HG03439 (cell line): Measurements from ENCODE around the gene LRFN2.

Experiments used
- ATAC-seq: cut with Tn5 transposase; IDR thresholded peaks from one replicate; pipeline ENCODE4 v1.9.1; 2021; ENCODE audit warnings: mild to moderate bottlenecking, moderate library complexity; ENCODE audit not compliant: unreplicated experiment

Gene LRFN2

DNA sequence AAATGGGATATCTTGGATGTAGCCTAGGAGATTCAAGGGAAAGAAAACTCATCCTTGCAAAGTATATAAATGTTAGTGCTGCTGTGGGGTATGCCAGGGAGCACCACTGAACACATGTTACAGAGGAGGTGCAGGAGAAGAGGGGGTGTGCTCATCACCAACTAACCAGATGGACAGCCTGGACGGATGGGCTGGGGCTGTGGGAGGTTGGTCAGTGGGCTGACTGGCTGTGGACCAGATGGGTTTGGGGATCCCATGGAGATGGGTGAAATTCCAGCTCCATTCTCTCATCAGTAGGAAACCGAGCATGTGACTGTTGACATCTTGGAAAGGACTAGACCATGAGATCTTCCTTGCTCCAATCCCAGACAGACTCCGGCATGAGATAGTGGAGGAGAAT lies 201.0 kb downstream of the LRFN2 start:
- ATAC-seq = no peak

DNA sequence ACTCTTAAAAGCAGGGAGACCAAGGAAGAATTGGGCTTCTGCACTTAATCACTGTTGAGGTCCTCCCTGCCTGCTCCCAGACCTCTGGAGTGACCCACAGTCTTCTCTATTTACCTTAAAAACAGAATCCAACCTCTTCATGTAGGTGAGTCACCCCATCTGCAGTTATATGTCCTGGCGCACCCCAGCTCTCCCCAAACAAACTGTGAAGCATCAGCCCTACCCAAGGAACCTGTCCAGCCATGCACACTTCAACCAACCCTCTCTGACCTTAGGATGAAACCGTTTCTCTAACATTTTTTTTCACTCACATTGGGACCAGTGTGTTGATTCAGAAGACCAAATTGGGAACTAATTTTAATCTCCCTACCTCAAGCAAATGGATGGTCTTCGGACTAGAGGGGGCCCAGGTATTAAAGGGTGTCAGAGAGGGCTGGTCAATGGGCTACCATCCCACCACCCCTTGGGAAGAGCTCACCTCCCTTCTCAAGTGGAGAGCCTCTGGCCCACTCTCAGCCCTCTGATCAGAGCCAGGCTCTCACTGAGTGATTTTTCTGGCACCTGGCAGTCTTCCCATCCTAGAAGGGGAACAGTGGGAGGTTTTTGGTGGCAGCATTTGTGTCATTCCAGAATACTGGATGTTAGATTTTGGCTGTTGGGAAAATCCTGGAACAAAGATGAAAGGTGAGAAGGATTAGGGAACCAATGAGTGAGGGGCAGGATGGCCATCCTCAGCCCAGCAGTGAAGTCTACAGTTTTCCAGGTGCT lies 203.6 kb downstream of the LRFN2 start:
- ATAC-seq = no peak

DNA sequence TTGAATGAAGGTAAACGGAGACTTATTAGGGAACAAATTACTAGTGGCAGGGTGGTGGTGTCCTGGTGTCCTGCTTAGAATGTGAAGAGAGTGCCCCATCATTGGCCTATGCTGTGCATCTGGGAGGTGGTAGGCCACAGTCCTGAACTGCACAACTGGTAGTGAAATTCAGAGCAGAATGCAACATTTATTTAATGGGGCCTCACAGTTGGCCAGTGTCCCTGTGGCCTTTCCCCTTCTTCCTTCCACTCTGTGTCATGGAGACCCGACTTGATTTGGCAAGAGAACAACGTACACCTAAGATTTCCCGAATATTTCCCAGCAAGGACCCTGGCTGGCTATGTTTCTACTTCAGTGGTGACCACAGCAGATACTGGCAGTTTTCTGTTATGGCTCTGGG lies 206.9 kb downstream of the LRFN2 start:
- no peak for ATAC-seq

DNA sequence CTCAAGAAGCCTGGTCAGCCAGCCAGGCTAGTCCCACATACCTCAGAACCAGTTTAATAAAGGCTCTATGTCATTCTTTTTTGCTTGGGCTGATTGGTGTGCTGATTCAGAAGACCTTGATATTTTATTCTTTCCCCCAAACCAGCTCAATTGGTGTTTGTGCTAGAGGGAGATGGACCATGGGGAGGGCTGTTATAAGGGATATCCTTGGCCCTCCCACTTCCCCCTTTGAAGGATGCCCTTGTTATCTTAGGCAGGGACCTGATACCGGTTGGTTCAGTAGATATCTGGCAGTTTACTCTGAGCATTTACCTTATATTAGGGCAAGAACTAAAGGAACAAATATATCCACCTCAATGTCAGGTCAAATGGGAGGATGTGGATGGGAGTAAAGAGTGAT lies 207.4 kb downstream of the LRFN2 start:
- no peak for ATAC-seq

DNA sequence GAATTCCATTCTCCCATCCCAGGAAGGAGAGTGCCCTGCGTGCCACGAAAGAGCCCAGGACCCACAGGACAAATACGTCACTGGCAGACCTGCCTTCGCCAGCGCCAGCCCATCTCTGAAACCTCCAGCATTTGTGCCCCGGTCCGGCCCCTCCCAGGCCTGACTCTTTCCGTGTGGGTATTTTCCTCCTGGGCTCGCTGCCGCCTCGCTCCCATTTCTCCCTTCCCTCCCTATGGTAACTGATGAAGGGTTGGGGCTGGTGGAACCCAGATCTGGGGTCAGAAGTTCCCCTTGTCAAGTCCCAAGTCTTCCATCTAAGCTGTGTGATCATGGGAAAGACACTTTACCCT lies 208.5 kb downstream of the LRFN2 start:
- no peak for ATAC-seq

DNA sequence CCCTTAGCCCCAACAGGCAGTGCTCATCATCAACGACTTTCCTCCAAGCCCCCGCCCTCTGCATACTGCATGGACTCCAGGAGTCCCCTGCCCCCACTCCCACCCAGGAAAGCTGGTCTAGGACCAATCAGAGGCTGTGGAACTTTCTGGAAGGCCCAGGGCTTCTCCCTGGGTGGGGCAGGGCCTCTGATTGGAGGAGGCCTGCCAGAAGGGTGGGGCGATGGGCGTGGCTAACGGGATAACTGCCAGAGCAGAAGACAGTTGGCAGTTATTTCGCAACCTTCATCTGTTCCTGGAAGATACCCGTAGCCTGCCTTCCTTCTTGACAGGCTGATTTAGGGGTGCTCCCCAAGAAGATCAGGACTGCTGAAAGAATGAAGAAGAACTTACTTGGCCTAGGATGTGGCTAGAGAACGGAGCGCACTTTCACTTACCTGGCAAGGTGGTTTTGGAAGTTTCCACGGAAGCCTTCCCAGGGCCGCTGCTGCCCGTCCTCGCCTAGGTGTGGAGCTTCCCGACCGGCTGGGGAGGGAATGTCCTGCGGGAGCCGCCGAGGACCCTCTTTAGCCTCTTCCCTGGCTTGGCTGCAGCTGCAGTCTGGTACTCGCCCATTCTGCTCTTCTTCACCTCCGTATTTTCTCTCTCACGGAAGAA lies 209.0 kb downstream of the LRFN2 start:
- ATAC-seq = no peak

DNA sequence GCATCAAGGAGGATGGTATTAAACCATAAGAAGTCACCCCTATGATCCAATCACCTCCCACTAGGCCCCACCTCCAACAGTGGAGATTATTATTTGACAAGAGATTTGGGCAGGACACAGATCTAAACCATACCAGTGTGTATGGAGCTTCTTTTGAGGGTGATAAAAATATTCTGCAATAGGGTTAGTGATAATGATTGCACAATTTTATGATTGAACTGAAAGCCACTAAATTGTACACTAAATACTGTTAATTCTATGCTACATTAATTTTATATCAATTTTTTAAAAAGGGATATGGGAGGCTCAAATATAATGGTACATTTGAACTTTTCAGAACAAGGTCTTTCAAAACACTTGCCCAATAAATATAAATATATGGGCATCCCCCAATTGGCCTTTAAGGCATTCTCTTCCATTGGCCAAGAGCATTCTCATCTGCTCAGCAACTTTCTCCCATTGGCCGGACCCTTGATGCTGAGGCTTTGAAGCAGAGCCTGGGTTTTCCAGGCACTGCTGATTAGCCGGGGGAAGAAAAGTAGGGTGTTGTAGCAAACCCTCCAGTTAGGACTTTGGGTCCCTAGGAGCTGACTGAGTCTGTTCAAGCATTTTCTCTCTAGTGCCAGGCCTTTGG lies 209.9 kb downstream of the LRFN2 start:
- no peak for ATAC-seq

DNA sequence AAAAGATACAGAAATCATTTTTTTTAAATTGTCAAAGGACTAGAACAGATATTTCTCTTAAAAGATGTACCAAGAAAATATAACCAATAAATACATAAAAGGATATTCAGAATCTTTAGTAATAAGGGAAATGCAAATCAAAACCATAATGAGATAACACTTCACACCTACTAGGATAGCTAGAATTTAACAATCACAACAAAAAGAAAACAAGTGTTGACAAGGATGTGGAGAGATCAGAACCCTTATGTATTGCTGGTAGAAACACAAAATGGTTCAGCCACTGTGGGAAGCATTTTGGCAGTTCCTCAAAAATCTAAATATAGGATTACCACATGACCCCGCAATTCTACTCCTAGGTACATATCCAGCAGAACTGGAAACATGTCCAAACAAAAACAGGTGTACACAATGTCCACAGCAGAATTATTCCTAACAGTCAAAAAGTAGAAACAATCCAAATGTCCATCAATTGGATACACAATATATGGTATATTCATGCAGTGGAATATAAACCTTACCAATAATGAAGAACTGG lies 211.0 kb downstream of the LRFN2 start:
- ATAC-seq = no peak

DNA sequence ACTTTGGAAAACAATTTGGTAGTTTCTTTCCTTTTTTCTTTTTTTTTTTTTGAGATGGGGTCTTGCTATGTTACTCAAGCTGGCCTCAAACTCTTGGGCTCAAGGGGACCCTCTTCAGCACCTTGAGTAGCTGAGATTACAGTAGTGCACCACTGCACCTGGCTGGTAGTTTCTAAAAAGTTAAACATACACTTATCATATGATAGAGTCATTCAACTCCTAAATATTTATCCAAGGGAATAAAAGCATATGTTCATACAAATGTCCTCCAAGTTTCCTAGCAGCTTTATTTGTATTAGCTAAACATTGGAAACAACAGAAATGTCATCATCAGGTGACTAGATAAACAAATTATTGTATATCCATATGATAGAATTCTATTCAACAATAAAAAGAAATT lies 213.9 kb downstream of the LRFN2 start:
- ATAC-seq = no peak

DNA sequence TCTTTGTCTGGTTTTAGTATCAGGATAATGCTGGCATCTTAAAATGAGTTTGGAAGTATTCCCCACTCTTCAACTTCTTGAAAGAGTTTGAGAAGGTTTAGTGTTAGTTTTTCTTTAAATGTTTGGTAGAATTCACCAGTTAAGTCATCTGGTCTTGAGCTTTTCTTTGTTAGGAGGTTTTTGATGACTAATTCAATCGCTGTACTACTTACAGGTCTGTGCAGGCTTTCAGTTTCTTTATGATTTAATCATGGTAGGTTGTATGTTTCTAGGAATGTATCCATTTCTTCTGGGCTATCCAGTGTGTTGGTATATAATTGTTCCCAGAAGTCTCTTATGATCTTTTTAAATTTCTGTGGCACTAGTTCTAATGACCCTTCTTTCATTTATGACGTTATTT lies 215.5 kb downstream of the LRFN2 start:
- no peak for ATAC-seq

DNA sequence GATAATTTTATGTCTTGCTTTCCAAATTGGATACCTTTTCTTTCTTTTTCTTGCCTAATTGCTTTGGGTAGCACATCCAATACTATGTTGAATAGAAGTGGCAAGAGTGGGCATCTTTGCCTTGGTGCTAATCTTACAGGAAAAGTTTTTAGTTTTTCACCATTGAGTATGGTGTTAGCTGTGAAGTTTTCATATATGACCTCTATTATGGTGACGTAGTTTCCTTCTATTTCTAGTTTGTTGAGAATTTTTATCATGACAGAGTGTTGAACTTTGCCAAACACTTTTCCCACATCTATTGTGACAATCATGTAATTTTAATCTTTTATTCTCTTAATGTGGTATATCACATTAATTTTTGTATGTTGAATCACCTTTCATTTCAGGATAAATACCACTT lies 216.1 kb downstream of the LRFN2 start:
- no peak for ATAC-seq

DNA sequence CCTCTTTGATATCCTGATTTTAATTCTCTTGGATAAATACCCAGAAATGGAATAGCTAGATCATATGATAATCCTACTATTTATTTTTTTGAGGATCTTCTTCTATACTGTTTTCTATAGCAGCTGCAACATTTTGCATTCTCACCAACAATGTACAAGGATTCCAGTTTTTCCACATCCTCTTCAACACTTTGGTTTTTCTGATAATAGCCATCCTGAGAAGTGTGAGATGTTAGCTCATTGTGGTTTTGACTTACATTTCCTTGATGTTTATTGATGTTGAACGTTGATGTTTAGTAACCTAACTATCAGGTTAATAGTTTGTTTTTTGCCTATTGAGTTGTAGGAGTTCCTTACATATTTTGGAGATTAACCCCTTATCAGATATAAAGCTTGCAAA lies 217.3 kb downstream of the LRFN2 start:
- no peak for ATAC-seq

DNA sequence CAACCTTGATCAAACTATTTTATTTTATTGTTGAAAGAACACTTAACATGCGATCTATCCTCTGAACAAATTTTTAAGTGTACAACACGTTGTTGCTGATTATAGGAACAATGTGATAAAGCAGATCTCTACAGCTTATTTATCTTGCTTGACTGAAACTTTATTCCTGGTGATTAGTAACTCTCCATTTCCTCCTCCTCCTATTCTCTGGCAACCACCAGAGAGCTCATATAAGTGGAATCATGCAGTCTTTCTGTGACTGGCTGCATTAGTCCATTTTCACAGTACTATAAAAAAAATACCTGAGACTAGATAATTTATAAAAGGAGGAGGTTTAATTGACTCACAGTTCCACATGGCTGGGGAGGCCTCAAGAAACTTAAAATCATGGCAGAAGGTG lies 218.1 kb downstream of the LRFN2 start:
- ATAC-seq = no peak

DNA sequence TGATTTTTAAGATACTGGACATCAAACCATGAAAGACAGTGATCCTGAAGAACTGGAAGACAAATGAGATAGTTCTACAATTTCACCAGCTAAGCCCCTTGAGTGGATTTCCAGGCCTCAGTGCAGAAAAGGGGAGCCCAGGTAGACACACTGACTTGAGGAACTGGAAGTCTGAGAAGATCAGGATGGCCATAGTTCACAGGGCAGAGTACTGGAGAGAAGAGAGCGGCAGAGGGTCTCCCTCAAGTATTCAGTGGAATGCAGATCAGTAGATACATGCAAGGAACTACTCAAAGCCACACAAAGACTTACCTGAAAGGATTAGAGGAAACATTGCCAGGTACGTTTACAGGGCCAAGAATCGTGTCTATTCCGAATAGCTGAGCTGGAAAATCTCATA lies 224.3 kb downstream of the LRFN2 start:
- no peak for ATAC-seq

DNA sequence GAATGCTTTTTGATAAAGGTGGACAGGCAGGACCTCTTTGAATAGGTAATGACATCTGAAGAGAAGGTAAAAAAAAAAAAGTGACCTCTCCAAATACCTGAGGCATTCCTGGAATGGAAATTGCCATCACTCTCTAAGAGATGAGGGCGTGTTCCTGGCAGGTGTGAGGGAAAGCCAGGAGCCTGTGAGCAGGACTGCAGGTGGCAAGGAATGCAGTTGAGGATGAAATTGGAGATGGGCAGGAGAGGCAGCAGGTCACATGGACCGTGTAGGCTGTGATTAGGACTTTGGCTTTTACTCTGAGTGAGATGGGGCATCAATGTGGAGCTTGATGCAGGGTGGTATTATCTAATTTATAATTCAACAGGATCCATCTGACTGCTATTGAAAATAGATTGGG lies 227.4 kb downstream of the LRFN2 start:
- no peak for ATAC-seq

DNA sequence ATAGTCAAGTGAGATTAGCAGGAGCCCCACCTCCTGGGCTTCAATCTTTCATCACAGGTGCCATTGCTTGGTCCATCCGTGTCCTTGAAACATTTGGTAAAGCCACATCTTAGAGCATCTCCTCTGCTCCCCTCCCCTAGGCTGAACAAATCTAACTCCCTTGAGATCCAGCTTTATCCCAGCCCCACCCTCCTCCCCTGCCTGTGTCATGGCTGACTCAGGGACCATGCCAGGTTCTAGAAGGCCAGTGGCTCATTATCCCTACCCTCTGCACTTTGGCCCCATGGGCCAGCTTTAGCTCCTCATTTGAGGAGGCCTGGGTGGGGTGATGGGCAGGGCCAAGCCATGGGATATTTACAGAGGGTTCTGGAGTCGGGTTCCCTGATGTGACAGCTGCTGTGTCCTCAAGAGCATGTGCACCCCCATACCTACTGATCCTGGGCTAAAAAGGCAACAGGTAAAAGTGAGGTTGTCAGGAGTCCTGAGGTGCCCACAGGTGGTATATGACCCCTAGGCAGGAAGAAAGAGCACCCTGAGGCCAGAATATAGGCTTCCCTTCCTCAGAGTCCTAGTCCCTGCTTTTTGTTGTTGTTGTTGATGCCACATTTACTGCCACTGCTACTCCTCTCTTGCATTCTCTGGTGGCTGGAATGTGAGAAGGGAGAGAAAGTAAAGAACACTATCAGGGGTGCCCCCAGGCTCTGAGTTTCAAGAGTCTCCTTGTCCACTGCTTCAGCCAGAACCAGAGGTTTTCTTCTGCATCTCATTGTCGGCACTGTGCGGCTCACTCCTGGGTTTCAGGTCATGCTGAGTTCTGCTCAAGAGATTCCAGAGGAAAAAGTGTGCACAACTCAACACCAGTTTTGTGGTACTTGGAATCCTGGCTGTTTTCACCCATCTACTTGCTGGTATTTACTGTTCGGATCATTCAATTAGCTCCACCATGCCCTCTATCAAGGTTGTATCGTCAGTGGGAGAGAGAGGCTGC lies 228.4 kb downstream of the LRFN2 start:
- no peak for ATAC-seq

DNA sequence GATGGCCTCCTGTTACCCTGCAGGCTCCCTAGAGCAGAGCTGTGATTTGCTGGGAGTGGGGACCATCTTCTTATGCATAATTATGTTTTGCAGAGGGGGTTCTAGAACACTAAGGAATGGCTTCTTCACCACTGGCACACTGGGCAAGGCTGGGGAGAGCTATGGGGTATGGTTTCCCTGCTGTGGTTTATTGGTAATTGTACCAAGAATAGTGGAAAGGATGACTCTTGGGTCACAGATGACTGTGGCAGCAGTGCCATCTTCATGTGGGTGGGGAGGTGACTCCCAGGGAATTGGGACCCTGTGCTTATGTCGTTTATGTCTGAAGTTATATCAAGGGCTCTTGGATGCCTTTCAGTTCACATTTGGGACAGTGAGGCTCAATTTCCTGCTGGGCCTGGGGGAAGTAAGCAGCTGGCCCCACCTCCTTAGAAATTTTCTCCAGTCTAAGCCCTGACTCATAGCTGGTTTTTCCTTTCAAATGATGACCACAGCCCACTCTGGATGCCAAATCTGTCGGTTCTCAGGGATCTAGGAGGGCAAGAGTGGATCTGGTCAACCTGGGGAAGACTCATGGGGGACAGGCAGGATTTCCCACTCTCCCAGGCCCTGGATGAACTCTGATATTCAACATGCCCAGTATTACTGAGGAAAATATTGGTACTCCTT lies 230.8 kb downstream of the LRFN2 start:
- ATAC-seq = no peak

DNA sequence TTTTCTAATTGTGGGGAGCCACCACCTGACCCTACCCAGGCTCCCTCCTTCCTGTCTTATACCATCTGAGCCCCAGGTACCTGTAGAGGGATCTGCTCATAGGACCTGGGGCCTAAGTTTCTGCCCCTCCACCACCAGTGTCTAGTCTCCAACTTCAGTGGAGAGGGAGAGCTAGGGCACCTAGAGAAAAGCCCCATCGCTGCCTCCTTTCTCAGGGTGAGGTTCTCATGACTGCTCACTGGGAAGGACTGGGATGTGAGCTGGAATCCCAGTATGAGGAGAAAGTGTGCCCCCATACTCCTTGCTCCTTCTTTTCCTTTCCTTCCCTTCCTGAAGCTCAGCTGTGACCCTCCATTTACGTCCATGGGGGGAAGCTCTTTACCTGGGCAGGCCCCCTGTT lies 231.6 kb downstream of the LRFN2 start:
- no peak for ATAC-seq

DNA sequence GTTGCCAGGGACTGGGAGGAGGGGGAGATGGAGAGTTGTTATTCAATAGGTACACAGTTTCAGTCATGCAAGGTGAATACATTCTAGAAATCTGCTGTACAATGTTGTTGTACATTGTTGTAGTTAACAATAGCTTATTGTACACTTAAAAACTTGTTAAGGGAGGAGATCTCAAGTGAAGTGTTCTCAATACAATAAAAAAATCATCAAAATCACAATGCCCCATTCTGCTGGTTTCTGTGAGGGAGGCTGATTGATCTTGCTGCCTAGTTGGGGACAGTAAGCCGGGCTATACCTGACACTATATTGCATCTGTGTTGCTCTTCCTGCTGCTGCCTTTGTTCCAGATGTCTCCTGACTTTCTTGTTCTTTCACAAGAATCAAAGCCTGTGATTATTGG lies 232.1 kb downstream of the LRFN2 start:
- ATAC-seq = no peak

DNA sequence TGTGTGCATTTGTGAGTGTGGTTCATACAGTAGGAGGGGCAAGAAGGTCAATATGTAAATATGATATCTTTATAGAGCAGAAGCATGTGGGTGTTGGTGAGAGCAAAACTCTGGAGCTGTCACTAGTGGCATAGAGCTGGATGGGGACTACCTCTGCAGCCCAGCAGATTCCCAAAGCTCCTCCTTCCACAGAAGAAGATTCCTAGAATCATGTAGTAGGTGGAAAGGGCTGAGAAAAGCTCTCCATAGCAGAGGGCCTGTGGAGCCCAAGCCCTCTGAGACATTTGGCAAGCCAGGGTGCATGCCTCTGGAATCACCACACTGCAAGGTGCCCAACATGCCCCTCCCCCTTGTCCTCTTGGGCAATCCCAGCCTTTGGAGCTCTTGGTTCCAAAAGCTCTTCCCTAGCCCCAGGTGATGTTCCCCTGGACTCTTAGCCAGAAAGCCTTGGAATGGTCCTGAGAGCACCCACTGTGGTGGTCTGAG lies 233.2 kb downstream of the LRFN2 start:
- no peak for ATAC-seq
